Breast epithelium (tissue), 3 donors: ENCODE measurements around the gene CCND1.

Source experiments
- POLR2A ChIP-seq: fragments of 450-650 bp; IDR thresholded peaks from one replicate; pipeline ENCODE4 v1.6.1; 2016; ENCODE audit warnings: antibody characterized with exemption, mild to moderate bottlenecking, moderate library complexity
- POLR2AphosphoS5 ChIP-seq, 3 donors: sonication (generic); formaldehyde crosslinking; IDR thresholded peaks; one replicate each; pipeline ENCODE4 v1.6.1; 2017; ENCODE audit warnings: antibody characterized with exemption in 3 of 3
- TF ChIP-seq, protein P1 (sequence below), 3 donors: fragments of 450-650 bp; IDR thresholded peaks; one replicate each; pipeline ENCODE4 v1.5.1; 2016 to 2017; ENCODE audit warnings: antibody characterized with exemption in 3 of 3, mild to moderate bottlenecking in 3 of 3, moderate library complexity in 3 of 3

- TF ChIP-seq POLR2A (no peak), POLR2AphosphoS5 (IDR thresholded peaks at IDR 0.05) (no peak)
- TF ChIP-seq, protein P1, sequence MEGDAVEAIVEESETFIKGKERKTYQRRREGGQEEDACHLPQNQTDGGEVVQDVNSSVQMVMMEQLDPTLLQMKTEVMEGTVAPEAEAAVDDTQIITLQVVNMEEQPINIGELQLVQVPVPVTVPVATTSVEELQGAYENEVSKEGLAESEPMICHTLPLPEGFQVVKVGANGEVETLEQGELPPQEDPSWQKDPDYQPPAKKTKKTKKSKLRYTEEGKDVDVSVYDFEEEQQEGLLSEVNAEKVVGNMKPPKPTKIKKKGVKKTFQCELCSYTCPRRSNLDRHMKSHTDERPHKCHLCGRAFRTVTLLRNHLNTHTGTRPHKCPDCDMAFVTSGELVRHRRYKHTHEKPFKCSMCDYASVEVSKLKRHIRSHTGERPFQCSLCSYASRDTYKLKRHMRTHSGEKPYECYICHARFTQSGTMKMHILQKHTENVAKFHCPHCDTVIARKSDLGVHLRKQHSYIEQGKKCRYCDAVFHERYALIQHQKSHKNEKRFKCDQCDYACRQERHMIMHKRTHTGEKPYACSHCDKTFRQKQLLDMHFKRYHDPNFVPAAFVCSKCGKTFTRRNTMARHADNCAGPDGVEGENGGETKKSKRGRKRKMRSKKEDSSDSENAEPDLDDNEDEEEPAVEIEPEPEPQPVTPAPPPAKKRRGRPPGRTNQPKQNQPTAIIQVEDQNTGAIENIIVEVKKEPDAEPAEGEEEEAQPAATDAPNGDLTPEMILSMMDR (IDR thresholded peaks at IDR 0.05): no peak
These were observed 13.2 kb downstream of the CCND1 start for GRCh38 chr11:69654001-69654659.
